ENCODE results near the gene LBH.

Gene LBH

GRCh38 chr2:30217644-30218337 is 13.5 kb upstream of the LBH start:
- no peak for DNase-seq

GRCh38 chr2:30218338-30218713 is 13.0 kb upstream of the LBH start:
- DNase-seq, result no peak

- DNase-seq, result no peak
These were observed 12.5 kb upstream of the LBH start for GRCh38 chr2:30218814-30219213.

GRCh38 chr2:30219886-30220875 is 11.2 kb upstream of the LBH start:
- DNase-seq, result no peak

- DNase-seq, result no peak
These were observed 9.8 kb upstream of the LBH start for GRCh38 chr2:30221531-30221930.

GRCh38 chr2:30222031-30222430 is 9.3 kb upstream of the LBH start:
- DNase-seq, result no peak

GRCh38 chr2:30222636-30223360 is 8.5 kb upstream of the LBH start:
- DNase-seq, result no peak

GRCh38 chr2:30223413-30223874 is 7.9 kb upstream of the LBH start:
- peak; percentile 37 for DNase-seq

GRCh38 chr2:30224151-30224550 is 7.2 kb upstream of the LBH start:
- DNase-seq, result peak; percentile 19

GRCh38 chr2:30225131-30225762 is 6.1 kb upstream of the LBH start:
- peak; percentile 74 for DNase-seq

- no peak for DNase-seq
These were observed 4.9 kb upstream of the LBH start for GRCh38 chr2:30226144-30227032.

GRCh38 chr2:30229596-30229995 is 1.7 kb upstream of the LBH start:
- DNase-seq, result no peak

- peak; percentile 50 for DNase-seq
These were observed 680 bp upstream of the LBH start for GRCh38 chr2:30230497-30231211.

- DNase-seq, result peak; percentile 83
These were observed 864 bp downstream of the LBH start for GRCh38 chr2:30231996-30232800.

- DNase-seq, result peak; percentile 61
These were observed 1.4 kb downstream of the LBH start for GRCh38 chr2:30232801-30233130.

GRCh38 chr2:30233271-30234009 is 2.1 kb downstream of the LBH start:
- DNase-seq, result no peak

GRCh38 chr2:30234180-30234971 is 3.0 kb downstream of the LBH start:
- DNase-seq, result peak; percentile 72

- peak; percentile 81 for DNase-seq
These were observed 3.8 kb downstream of the LBH start for GRCh38 chr2:30235008-30235655.
